Mesendoderm (in vitro differentiated cells): ENCODE data around the gene KRTAP12-3. TPM values are rescaled to one million over a fixed set of nuclear protein-coding genes. Genes with fewer than 3 reads are reported as not detected.
"Not testable (repeated sequence)": the region's sequence is repeated elsewhere in the genome, so short reads cannot be mapped to it uniquely, and the experiment has no call there.

Experiments
- DNase-seq: peaks from one replicate; pipeline ENCODE4 v3.0.0; 2013
- H2AK5ac ChIP-seq: 2 replicates; pipeline ENCODE4 v1.6.1; 2013; ENCODE audit warnings: low read length, inconsistent platforms
- H2BK120ac ChIP-seq: 2 replicates; pipeline ENCODE4 v1.6.1; 2013; ENCODE audit warnings: low read depth, mild to moderate bottlenecking, low read length, moderate library complexity, mixed read lengths
- H2BK15ac ChIP-seq: replicated peaks from 2 replicates; pipeline ENCODE4 v1.6.1; 2013; ENCODE audit warnings: low read depth, mild to moderate bottlenecking, moderate library complexity
- H2BK5ac ChIP-seq: 2 replicates; pipeline ENCODE4 v1.6.1; 2013; ENCODE audit warnings: low read length, inconsistent platforms
- H3K18ac ChIP-seq: 2 replicates; pipeline ENCODE4 v1.6.1; 2013; ENCODE audit warnings: mild to moderate bottlenecking, low read length, mixed read lengths
- H3K23ac ChIP-seq: one replicate; pipeline ENCODE4 v1.6.1; 2013; ENCODE audit warnings: low read length
- H3K27ac ChIP-seq: 2 replicates; pipeline ENCODE4 v1.5.1; 2013; ENCODE audit warnings: low read depth, mild to moderate bottlenecking, inconsistent platforms, low read length, moderate library complexity
- H3K27me3 ChIP-seq: 2 replicates; pipeline ENCODE4 v1.6.1; 2013; ENCODE audit warnings: low read length, control low read depth, mild to moderate bottlenecking, inconsistent platforms; ENCODE audit not compliant: insufficient read depth, poor library complexity
- H3K36me3 ChIP-seq: 2 replicates; pipeline ENCODE4 v1.6.1; 2013; ENCODE audit warnings: low read length, inconsistent platforms; ENCODE audit not compliant: control insufficient read depth, insufficient read depth
- H3K4ac ChIP-seq: one replicate; pipeline ENCODE4 v1.6.1; 2013; ENCODE audit warnings: low read depth, mild to moderate bottlenecking, low read length, moderate library complexity
- H3K4me1 ChIP-seq: 2 replicates; pipeline ENCODE4 v1.6.1; 2013; ENCODE audit warnings: low read depth, low read length, inconsistent platforms; ENCODE audit not compliant: control insufficient read depth
- H3K4me2 ChIP-seq: 2 replicates; pipeline ENCODE4 v1.6.1; 2013; ENCODE audit warnings: low read length
- H3K4me3 ChIP-seq: 2 replicates; pipeline ENCODE4 v1.5.1; 2013; ENCODE audit warnings: mild to moderate bottlenecking, low read length
- H3K56ac ChIP-seq: one replicate; pipeline ENCODE4 v1.6.1; 2013; ENCODE audit warnings: low read length
- H3K79me1 ChIP-seq: 2 replicates; pipeline ENCODE4 v1.6.1; 2013; ENCODE audit warnings: low read length, inconsistent platforms
- H3K79me2 ChIP-seq: 2 replicates; pipeline ENCODE4 v1.6.1; 2013; ENCODE audit warnings: mild to moderate bottlenecking, low read length; ENCODE audit not compliant: control insufficient read depth, insufficient read depth
- H3K9ac ChIP-seq: 2 replicates; pipeline ENCODE4 v1.6.1; 2013; ENCODE audit warnings: low read length, inconsistent platforms
- H4K5ac ChIP-seq: one replicate; pipeline ENCODE4 v1.6.1; 2013; ENCODE audit warnings: low read length
- H4K8ac ChIP-seq: one replicate; pipeline ENCODE4 v1.6.1; 2013; ENCODE audit warnings: low read depth, mild to moderate bottlenecking, control low read depth, low read length, moderate library complexity
- WGBS: extraction: QIAGEN DNeasy Blood & Tissue Kit; methylation state at CpG from one replicate; pipeline ENCODE4 v1.1.7; 2013; ENCODE audit warnings: low lambda C conversion rate, missing lambda C conversion rate; ENCODE audit not compliant: insufficient coverage; ENCODE audit errors: extremely low coverage; 5-methylcytosine and 5-hydroxymethylcytosine counted together
- polyA plus RNA-seq, 2 experiments: library from polyadenylated mRNA; stranded (reverse); fragments of 200-250 nt; gene quantifications; one replicate each; pipeline ENCODE4 v1.2.3, GENCODE V29; 2013

The KRTAP12-3 gene
- polyA plus RNA-seq (2013, experiment 1 of 2): not detected
- not detected for polyA plus RNA-seq (2013, experiment 2 of 2)

- Histone ChIP-seq H2AK5ac (no peak within 1 kb of the TSS), H3K23ac (no peak within 1 kb of the TSS), H3K4me1 (peaks cover 2% of the 10 kb centered on the region), H3K9ac (no peak within 1 kb of the TSS), H3K56ac (no peak within 1 kb of the TSS), H4K5ac (no peak within 1 kb of the TSS), H2BK5ac (no peak within 1 kb of the TSS), H3K4me3 (no peak within 1 kb of the TSS), H4K8ac (no peak within 1 kb of the TSS), H2BK15ac (no peak within 1 kb of the TSS), H3K79me2 (no peaks in the 10 kb centered on the region), H3K4ac (no peak within 1 kb of the TSS), H3K27me3 (no peaks in the 10 kb centered on the region), H3K36me3 (no peaks in the 10 kb centered on the region), H3K18ac (no peak within 1 kb of the TSS), H3K4me2 (no peak within 1 kb of the TSS), H2BK120ac (no peak within 1 kb of the TSS), H3K27ac (no peak within 1 kb of the TSS), H3K79me1 (no peaks in the 10 kb centered on the region)
- no peak for DNase-seq
- WGBS: no CpG with 5 or more reads among the region's 26 CpGs
Observed at GRCh38 chr21:44657635-44658540, at the start of gene KRTAP12-3. Gene KRTAP12-3, plus strand, starts transcription at chr21:44657932. Its CDS starts 48 bp downstream, at chr21:44657980.

DNA sequence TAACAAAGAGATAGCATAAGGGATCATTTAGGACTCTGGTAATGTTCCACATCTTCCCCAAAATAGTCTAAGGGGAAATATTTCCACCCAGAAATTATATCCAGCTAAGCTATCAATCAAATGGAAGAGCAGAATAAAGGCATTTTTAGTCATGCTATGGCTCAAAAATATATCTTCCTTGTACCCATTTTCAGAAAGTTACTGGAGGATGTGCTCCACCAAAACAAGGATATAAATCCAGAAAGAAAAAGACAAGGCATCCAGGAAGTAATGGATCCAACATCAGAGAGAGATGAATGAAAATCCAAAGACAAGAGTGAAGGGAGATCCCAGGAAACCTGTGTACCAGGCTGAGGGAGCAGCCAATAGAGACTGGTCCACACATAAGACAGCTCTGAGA, 48.5 kb upstream of the KRTAP12-3 start:
- Histone ChIP-seq H3K4me3 (no peak overlapping the region), H3K27ac (no peak overlapping the region), H2BK15ac (no peak overlapping the region), H2BK120ac (no peak overlapping the region), H3K79me2 (no peaks in the 10 kb centered on the region), H4K8ac (no peak overlapping the region), H3K4me2 (no peak overlapping the region), H2AK5ac (no peak overlapping the region), H4K5ac (no peak overlapping the region), H3K9ac (no peak overlapping the region), H3K36me3 (no peaks in the 10 kb centered on the region), H2BK5ac (no peak overlapping the region), H3K27me3 (no peaks in the 10 kb centered on the region), H3K79me1 (no peaks in the 10 kb centered on the region), H3K4ac (no peak overlapping the region), H3K4me1 (no peaks in the 10 kb centered on the region), H3K56ac (no peak overlapping the region), H3K23ac (no peak overlapping the region), H3K18ac (no peak overlapping the region)
- DNase-seq: no peak

DNA sequence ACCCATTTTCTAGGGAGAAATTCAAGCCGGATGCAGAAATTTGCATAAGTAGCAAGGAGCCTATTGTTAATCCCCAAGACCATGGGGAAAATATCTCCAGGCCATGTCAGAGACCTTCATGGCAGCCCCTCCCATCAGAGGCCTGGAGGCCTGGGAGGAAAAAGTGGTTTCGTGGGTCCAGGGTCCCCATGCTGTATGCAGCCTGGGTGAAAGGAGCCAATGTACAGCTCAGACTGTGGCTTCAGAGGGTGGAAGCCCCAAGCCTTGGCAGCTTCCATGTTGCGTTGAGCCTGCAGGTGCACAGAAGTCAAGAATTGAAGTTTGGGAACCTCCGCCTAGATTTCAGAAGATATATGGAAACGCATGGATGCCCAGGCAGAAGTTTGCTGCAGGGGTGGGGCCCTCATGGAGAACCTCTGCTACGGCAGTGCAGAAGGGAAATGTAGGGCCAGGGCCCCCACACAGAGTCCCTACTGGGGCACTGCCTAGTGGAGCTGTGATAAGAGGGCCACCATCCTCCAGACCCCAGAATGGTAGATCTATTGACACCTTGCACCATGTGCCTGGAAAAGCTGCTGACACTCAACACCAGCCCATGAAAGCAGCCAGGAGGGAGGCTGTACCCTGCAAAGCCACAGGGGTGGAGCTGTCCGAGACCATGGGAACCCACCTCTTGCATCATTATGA, 47.4 kb upstream of the KRTAP12-3 start:
- H3K9ac ChIP-seq, H3K79me1 ChIP-seq, H2BK120ac ChIP-seq, H3K27me3 ChIP-seq, H3K79me2 ChIP-seq, H2AK5ac ChIP-seq, H3K56ac ChIP-seq, H3K4me3 ChIP-seq, H3K4me1 ChIP-seq, H3K27ac ChIP-seq, H3K18ac ChIP-seq, H3K23ac ChIP-seq, H2BK15ac ChIP-seq, H3K4me2 ChIP-seq, H3K36me3 ChIP-seq, DNase-seq, H4K8ac ChIP-seq, H4K5ac ChIP-seq, H3K4ac ChIP-seq, H2BK5ac ChIP-seq: not testable (repeated sequence)
- no CpG with 5 or more reads among the region's 7 CpGs for WGBS

- H4K8ac ChIP-seq: no peak overlapping the region
- H3K4ac ChIP-seq: no peak overlapping the region
- no peaks in the 10 kb centered on the region for H3K27me3 ChIP-seq
- no peak overlapping the region for H3K27ac ChIP-seq
- H3K18ac ChIP-seq: no peak overlapping the region
- H3K4me1 ChIP-seq: no peaks in the 10 kb centered on the region
- H3K79me2 ChIP-seq: no peaks in the 10 kb centered on the region
- no peak for DNase-seq
- no peak overlapping the region for H2AK5ac ChIP-seq
- H3K9ac ChIP-seq: no peak overlapping the region
- no peak overlapping the region for H3K4me2 ChIP-seq
- H3K23ac ChIP-seq: no peak overlapping the region
- H3K4me3 ChIP-seq: no peak overlapping the region
- no peak overlapping the region for H2BK5ac ChIP-seq
- no peak overlapping the region for H3K56ac ChIP-seq
- no peak overlapping the region for H2BK15ac ChIP-seq
- no peak overlapping the region for H2BK120ac ChIP-seq
- no peak overlapping the region for H4K5ac ChIP-seq
- no peaks in the 10 kb centered on the region for H3K79me1 ChIP-seq
- no CpG with 5 or more reads among the region's 4 CpGs for WGBS
- H3K36me3 ChIP-seq: no peaks in the 10 kb centered on the region
Observed at GRCh38 chr21:44611551-44611950, 46.2 kb upstream of the KRTAP12-3 start.

GRCh38 chr21:44612029-44612486, 45.7 kb upstream of the KRTAP12-3 start, which contains the start of gene KRTAP10-8:
Gene KRTAP10-8, plus strand, starts transcription at chr21:44612079. Its CDS starts 22 bp downstream, at chr21:44612101.
- Histone ChIP-seq H2BK120ac (no peak within 1 kb of the TSS), H3K56ac (no peak within 1 kb of the TSS), H3K27me3 (no peaks in the 10 kb centered on the region), H3K4ac (no peak within 1 kb of the TSS), H3K18ac (no peak within 1 kb of the TSS), H3K9ac (no peak within 1 kb of the TSS), H2BK15ac (no peak within 1 kb of the TSS), H3K23ac (no peak within 1 kb of the TSS), H3K4me1 (no peaks in the 10 kb centered on the region), H3K79me2 (no peaks in the 10 kb centered on the region), H3K79me1 (no peaks in the 10 kb centered on the region), H3K4me3 (no peak within 1 kb of the TSS), H3K36me3 (no peaks in the 10 kb centered on the region), H4K5ac (no peak within 1 kb of the TSS), H4K8ac (no peak within 1 kb of the TSS), H3K4me2 (no peak within 1 kb of the TSS), H2BK5ac (no peak within 1 kb of the TSS), H3K27ac (no peak within 1 kb of the TSS), H2AK5ac (no peak within 1 kb of the TSS)
- WGBS: no CpG with 5 or more reads among the region's 8 CpGs
- no peak for DNase-seq
